GM19463 (cell line): ENCODE data around the gene KREMEN1.

Source experiments
- ATAC-seq: cut with Tn5 transposase; IDR thresholded peaks from one replicate; pipeline ENCODE4 v1.9.1; 2021; ENCODE audit warnings: mild to moderate bottlenecking, moderate library complexity; ENCODE audit not compliant: unreplicated experiment

KREMEN1 gene

DNA sequence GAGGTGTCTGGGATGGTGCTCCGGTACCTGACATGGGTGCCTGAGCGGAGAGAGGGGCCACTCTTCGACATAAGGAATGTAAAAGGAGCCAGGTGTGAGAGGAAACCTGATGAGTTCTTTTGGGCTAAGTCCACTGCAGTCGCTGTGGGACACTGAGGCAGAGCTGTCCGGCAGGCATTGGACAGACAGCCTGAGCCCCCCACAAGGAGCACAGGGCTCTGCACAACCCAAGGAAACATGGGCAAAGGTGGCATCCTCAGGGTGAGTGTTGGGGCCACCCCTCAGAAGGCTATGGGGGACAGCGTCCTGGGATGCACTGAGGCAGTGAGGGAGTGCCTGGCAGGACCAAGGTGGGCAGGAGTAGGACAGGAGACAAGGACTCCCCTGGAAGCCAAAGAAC lies 75.2 kb downstream of the KREMEN1 start:
- no peak for ATAC-seq

DNA sequence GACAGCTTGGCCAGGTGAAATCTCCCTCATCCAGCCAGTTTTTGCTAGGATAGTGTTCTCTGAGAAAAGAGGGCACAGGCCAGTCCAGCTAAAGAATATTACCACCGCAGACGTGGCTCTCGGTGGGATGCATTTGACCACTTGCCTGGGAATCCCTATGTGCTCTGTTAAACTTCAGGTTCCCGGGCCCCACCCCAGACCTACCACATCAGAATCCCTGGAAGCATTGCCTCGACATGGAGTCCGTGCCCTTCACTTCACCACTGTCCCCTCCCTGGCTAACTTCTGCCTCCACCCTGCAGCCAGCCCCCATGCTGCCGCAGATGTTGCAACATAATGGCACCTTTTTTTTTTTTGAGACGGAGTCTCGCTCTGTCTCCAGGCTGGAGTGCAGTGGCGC lies 76.0 kb downstream of the KREMEN1 start:
- no peak for ATAC-seq

- no peak for ATAC-seq
These were observed 77.2 kb downstream of the KREMEN1 start for GRCh38 chr22:29149841-29150555.

DNA sequence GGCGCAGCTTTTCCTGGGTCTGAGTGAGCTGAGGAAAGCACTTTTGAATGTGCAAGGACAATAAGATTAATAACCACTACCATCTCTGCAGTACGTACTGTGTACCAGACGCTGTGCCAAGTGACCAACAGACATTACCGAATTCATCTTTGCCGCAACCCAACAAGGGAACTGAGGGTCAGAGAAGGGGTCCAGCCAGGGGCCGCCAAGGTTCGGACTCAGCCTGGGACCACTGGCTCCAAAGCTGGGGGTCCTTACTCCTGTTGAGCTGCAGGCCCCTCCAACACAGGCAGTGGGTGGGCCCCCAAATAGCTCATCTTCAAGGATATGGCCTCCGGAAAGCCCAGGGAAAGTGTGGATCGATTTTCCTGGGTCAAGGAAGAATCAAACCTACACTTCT lies 77.9 kb downstream of the KREMEN1 start:
- ATAC-seq = no peak

DNA sequence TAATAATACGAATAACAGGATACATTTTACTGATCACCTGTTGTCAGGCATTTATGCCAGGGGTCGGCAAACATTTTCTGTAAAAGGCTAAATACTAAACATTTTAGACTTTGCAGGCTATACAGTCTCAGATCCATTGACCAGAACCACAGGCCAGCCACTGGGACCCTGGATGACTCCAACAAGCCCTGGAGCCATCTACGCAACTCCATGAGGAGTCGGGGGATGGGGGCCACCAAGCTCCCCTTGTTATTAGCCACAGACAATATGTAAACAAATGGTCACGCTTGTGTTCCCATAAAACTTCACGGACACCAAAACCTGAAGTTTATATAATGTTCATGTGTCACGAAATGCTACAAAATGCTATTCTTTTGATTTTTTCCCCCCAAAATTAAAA lies 78.5 kb downstream of the KREMEN1 start:
- ATAC-seq = no peak

DNA sequence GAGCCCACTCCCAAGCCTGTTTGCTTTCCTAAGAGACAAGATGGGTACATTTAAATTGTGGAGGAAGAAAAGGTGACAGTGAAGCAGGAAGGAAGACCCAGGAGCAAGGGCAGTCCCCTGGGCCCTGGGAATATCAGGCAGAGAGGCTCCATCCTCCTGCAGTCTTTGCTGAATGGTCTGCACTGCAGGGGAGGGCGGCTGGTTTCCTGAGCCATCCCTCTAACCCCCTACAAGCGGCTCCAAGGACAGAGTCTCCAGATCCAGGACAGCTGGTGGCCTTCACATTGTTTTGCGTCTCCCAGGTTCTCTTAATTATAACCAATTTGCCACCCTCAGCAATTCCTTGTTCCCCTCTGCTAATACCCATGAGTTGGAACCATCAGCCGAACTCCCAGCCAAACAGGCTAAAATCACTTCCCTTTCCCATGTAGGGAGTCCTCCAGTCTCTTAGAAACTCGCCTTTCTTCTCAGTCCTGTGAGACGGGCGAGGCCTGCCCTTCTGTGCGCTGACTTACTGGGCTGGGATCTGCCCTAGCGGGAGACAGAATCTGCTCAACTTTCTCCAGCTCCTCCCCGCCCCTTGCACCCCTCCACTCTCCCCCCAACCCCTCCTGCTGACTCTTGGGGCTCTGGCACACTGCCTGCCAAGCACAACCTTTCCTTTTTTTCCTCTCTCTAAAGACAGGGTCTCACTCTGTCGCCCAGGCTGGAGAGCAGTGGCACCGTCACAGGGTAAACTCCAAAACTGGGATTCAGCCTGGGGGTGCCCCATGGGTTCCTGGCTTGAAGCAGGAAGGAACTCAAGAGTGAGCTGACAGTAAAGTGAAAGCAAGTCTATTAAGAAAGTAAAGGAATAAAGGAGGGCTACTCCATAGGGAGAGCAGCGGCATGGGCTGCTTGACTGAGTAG lies 79.5 kb downstream of the KREMEN1 start:
- ATAC-seq = no peak

GRCh38 chr22:29152954-29153719 lies 80.3 kb downstream of the KREMEN1 start:
- ATAC-seq = no peak

GRCh38 chr22:29154364-29155048 lies 81.7 kb downstream of the KREMEN1 start:
- no peak for ATAC-seq

- no peak for ATAC-seq
These were observed 83.1 kb downstream of the KREMEN1 start for GRCh38 chr22:29155966-29156365.

DNA sequence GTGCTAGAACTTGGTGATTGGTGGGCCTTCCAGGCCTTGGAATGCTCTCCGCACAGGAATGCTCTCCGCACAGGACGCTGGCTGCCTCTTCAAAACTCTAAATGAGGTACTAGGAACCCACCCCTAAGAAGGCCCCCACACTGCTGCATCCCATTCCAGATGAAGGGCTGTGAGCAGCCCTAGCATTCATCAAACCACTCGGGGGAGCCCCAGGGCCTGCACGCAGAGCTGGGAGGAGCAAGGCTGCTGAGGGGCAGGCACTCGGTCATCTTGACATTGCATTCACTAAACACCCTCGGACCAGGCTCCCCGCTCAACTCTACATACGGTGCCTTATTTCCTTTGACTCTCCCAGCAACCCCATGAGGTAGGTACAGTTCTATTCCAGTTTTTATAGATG lies 83.7 kb downstream of the KREMEN1 start:
- ATAC-seq = no peak

GRCh38 chr22:29157759-29158535 lies 85.1 kb downstream of the KREMEN1 start:
- no peak for ATAC-seq

DNA sequence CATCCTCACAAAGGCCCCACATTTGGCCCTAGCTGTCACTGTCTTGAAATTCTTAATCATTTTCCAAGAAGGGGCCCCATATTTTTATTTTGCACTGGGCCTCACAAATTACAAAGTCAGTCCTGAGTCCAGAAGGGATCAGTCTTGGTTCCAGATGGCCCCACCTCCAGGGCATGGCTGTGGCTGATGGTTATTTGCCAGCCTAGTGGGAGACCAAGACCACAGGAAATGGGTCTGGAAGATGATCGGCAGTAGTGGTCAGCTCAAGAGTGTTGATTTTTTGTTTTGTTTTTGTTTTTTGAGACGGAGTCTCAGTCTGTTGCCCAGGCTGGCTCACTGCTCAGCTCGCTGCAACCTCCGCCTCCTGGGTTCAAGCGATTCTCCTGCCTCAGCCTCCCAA lies 85.7 kb downstream of the KREMEN1 start:
- ATAC-seq = no peak

DNA sequence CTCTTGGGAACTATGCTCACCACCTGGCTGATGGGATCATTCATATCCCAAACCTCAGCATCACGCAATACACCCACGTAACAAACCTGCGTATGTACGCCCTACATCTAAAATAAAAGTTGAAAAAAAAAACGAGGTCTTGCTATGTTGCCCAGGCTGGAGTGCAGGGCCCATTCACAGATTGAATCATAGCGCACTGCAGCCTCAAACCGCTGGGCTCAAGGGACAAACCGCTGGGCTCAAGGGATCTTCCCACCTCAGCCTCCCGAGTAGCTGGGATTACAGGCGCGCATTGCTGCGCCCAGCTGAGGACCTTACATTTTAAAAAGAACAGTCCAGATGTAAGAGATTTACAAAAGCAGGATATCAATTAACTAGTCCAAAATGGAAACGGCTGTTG lies 91.0 kb downstream of the KREMEN1 start:
- no peak for ATAC-seq

GRCh38 chr22:29165321-29166060 lies 92.7 kb downstream of the KREMEN1 start:
- ATAC-seq = no peak

DNA sequence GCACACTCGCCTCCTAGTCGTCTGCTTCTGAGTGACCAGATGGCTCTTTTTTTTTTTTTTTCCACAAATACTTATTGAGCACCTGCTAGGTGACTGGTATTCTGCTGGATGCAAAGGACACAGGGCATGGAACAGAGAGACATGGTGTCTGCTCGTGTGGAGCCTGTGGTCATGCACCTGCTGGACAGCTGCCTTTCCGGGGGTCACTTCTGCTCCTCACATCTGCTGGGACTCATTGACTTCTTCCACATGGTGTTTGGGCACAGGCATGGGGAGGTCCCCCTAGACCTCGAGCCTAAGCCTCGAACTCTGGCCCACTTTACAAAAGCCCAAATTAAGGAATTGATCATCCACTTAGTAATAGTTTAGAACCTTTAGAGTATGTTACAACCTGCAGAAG lies 93.3 kb downstream of the KREMEN1 start:
- ATAC-seq = no peak

DNA sequence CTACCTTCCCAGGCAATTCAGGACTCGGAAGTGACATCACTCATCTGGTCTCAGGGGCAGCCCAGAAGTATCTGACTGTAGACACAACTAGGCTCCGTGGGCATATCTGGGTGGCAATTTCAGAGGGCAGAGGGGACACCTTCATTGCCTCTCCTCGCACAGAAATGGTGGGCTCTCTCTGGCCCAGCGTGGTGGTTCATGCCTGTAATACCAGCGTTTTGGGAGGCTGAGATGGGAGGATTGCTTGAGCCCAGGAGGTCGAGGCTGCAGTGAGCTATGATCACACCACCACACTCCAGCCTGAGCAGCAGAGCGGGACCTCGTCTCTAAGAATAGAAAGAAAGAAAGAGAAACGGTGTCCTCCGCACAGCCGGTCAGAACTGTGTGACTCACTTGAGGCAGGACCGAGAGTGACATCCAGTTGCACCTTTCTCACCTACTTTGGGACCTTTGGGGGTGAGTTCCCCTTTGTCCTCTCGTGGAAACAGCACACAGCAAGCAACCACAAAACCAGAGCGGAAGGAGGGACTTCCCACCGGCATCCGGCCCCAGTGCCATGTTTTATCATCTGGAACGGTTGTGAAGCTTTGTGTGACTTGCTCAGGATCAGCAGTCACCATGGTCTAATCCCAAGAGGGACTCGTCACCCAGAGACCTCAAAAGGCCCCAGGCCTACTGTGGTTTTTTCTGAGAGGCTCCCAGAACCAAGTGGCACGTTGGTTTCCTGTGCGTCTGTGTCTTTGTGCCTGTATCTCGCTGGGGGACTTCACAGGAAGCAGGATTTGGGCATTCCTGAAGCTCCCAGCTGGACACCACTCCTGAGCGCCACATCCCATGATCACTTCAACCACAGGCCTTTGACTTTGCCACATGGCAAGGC lies 94.4 kb downstream of the KREMEN1 start:
- ATAC-seq = peak; percentile 91

DNA sequence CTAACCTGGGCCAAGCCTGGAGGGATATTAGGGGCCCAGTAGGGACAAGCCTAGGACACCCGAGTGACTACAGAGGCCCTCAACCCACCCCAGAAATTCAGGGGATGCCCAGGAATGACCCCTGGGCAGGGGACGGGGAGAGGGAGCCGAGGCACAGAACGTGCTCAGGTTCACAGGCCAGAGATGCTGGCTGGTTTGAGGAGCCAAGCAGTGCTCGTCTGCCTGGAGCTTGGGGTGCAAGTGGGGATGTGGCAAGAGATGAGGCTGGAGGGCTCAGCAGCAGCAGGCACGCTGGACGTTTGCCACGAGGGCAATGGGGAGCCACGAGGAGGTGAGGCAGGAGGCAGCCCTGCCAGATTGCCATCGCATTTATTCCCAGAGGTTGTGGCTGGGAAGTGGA lies 98.9 kb downstream of the KREMEN1 start:
- ATAC-seq = no peak

- ATAC-seq = no peak
These were observed 99.4 kb downstream of the KREMEN1 start for GRCh38 chr22:29172216-29172615.
